Neural cell (in vitro differentiated cells): ENCODE measurements around the gene LNP1. TPM values are rescaled to one million over a fixed set of nuclear protein-coding genes. Genes with fewer than 3 reads are reported as not detected.

Source experiments
- H2AFZ ChIP-seq: fragments of 200-600, 300-800 bp; sonication (generic), shearing (Covaris generic); 2 replicates; pipeline ENCODE4 v1.6.0; 2014; ENCODE audit warnings: low read depth, mild to moderate bottlenecking, antibody characterized with exemption, low read length, moderate library complexity
- H3F3A ChIP-seq: fragments of 200-600 bp; shearing (Covaris generic); 2 replicates; pipeline ENCODE4 v1.6.1; 2016; ENCODE audit warnings: mild to moderate bottlenecking, moderate library complexity, mixed read lengths, antibody characterized with exemption, low read length; ENCODE audit not compliant: insufficient read depth, poor library complexity, severe bottlenecking
- H3K27ac ChIP-seq: fragments of 200-600, 300-800 bp; sonication (generic), shearing (Covaris generic); 2 replicates; pipeline ENCODE4 v1.5.1; 2014; ENCODE audit warnings: mild to moderate bottlenecking, low read length, moderate library complexity
- H3K27me3 ChIP-seq: fragments of 300-800, 200-600 bp; sonication (generic), shearing (Covaris generic); 2 replicates; pipeline ENCODE4 v1.6.0; 2014; ENCODE audit warnings: mild to moderate bottlenecking, low read depth, low read length, moderate library complexity; ENCODE audit not compliant: insufficient read depth
- H3K36me3 ChIP-seq: fragments of 300-800, 200-600 bp; sonication (generic), shearing (Covaris generic); 2 replicates; pipeline ENCODE4 v1.5.1; 2014; ENCODE audit warnings: mild to moderate bottlenecking, antibody characterized with exemption, low read length, moderate library complexity; ENCODE audit not compliant: insufficient read depth
- H3K4me2 ChIP-seq: fragments of 300-800, 200-600 bp; sonication (generic), shearing (Covaris generic); 2 replicates; pipeline ENCODE4 v1.6.0; 2014; ENCODE audit warnings: mild to moderate bottlenecking, low read length
- H3K4me3 ChIP-seq: fragments of 300-800, 200-600 bp; sonication (generic), shearing (Covaris generic); 2 replicates; pipeline ENCODE4 v1.5.1; 2014; ENCODE audit warnings: mild to moderate bottlenecking, low read length, moderate library complexity
- H3K79me2 ChIP-seq: fragments of 200-600 bp; shearing (Covaris generic); replicated peaks from 2 replicates; pipeline ENCODE4 v1.6.0; 2014; ENCODE audit warnings: mild to moderate bottlenecking, low read length, moderate library complexity; ENCODE audit not compliant: insufficient read depth
- H3K9ac ChIP-seq: fragments of 300-800, 200-600 bp; sonication (generic), shearing (Covaris generic); 2 replicates; pipeline ENCODE4 v1.6.1; 2016; ENCODE audit warnings: mild to moderate bottlenecking, low read length, mixed read lengths
- H3K9me2 ChIP-seq: fragments of 200-600 bp; shearing (Covaris generic); 2 replicates; pipeline ENCODE4 v1.6.1; 2016; ENCODE audit warnings: mild to moderate bottlenecking, low read length, mixed read lengths; ENCODE audit not compliant: insufficient read depth
- H3K9me3 ChIP-seq: fragments of 200-600, 300-800 bp; sonication (generic), shearing (Covaris generic); 2 replicates; pipeline ENCODE4 v1.6.1; 2016; ENCODE audit warnings: mild to moderate bottlenecking, mixed run types, low read length, moderate library complexity, mixed read lengths
- H4K20me1 ChIP-seq: fragments of 200-600 bp; shearing (Covaris generic); 2 replicates; pipeline ENCODE4 v1.6.1; 2016; ENCODE audit warnings: mild to moderate bottlenecking, mixed run types; ENCODE audit not compliant: insufficient read depth
- EP300 ChIP-seq: fragments of 450-650 bp; conservative IDR thresholded peaks from 2 replicates; pipeline ENCODE4 v1.6.1; 2014; ENCODE audit warnings: antibody characterized with exemption, mild to moderate bottlenecking, moderate library complexity; ENCODE audit not compliant: poor library complexity, severe bottlenecking
- EZH2 ChIP-seq: fragments of 200-600, 300-800 bp; shearing (Covaris generic), sonication (generic); IDR thresholded peaks from 2 replicates; pipeline ENCODE4 v1.6.1; 2014; ENCODE audit warnings: antibody characterized with exemption, low read length, borderline replicate concordance, mild to moderate bottlenecking; ENCODE audit not compliant: insufficient read depth, poor library complexity, severe bottlenecking
- MXI1 ChIP-seq: fragments of 450-650 bp; conservative IDR thresholded peaks from 2 replicates; pipeline ENCODE4 v1.6.1; 2014; ENCODE audit warnings: antibody characterized with exemption, mild to moderate bottlenecking; ENCODE audit not compliant: poor library complexity, severe bottlenecking
- POLR2AphosphoS5 ChIP-seq: IDR thresholded peaks from 2 replicates; pipeline ENCODE4 v1.6.1; 2012
- RAD21 ChIP-seq: fragments of 450-650 bp; conservative IDR thresholded peaks from 2 replicates; pipeline ENCODE4 v1.6.1; 2014; ENCODE audit warnings: antibody characterized with exemption, mild to moderate bottlenecking, moderate library complexity
- SMC3 ChIP-seq: fragments of 450-650 bp; conservative IDR thresholded peaks from 2 replicates; pipeline ENCODE4 v1.6.1; 2014; ENCODE audit warnings: antibody characterized with exemption, mild to moderate bottlenecking, moderate library complexity; ENCODE audit not compliant: poor library complexity
- TAF1 ChIP-seq: IDR thresholded peaks from 2 replicates; pipeline ENCODE4 v1.6.1; 2012; ENCODE audit warnings: low read depth
- polyA plus RNA-seq: library from polyadenylated mRNA; depleted of rRNA; stranded (reverse); fragments of >200 nt; gene quantifications from 2 replicates; pipeline ENCODE4 v1.2.3, GENCODE V29; 2014
- TF ChIP-seq, protein P1 (sequence below): fragments of 450-650 bp; IDR thresholded peaks from 2 replicates; pipeline ENCODE4 v1.5.1; 2014; ENCODE audit warnings: antibody characterized with exemption, mild to moderate bottlenecking, moderate library complexity; ENCODE audit not compliant: poor library complexity, severe bottlenecking
- TF ChIP-seq, protein P2 (sequence below): IDR thresholded peaks from 2 replicates; pipeline ENCODE4 v1.6.1; 2012; ENCODE audit warnings: borderline replicate concordance

The LNP1 gene
- polyA plus RNA-seq, 1 donor from 2014 or later = 19.2 TPM

DNA sequence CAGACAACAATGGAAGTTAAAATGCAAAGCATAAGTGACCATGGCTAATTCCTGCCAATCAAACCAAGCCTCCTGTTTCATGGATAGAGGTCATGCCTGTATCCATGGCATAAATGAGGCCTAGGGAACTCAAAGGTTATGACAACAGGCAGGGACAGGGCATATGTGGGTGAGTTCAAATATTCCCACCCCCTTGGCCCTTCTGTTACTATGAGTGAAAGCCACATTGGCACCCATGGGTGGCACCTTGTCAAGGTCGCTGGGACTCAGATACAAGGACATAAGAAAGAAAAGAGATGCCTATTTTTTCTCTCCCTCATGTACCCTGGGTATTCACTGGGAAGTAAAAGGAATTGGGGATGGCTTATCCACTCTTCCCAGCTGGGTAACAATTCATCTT lies 65.8 kb downstream of the LNP1 start:
- Histone ChIP-seq H3F3A (no peaks in the 10 kb centered on the region), H3K36me3 (no peaks in the 10 kb centered on the region), H4K20me1 (no peaks in the 10 kb centered on the region), H3K9me3 (no peaks in the 10 kb centered on the region), H3K79me2 (no peaks in the 10 kb centered on the region), H2AFZ (no peak overlapping the region), H3K27me3 (no peaks in the 10 kb centered on the region), H3K4me2 (no peak overlapping the region), H3K9ac (no peak overlapping the region), H3K27ac (no peak overlapping the region), H3K9me2 (no peaks in the 10 kb centered on the region), H3K4me3 (no peak overlapping the region)
- no peak for TF ChIP-seq POLR2AphosphoS5
- TF ChIP-seq RAD21 = no peak
- TF ChIP-seq EZH2 = no peak
- TF ChIP-seq, protein P1, sequence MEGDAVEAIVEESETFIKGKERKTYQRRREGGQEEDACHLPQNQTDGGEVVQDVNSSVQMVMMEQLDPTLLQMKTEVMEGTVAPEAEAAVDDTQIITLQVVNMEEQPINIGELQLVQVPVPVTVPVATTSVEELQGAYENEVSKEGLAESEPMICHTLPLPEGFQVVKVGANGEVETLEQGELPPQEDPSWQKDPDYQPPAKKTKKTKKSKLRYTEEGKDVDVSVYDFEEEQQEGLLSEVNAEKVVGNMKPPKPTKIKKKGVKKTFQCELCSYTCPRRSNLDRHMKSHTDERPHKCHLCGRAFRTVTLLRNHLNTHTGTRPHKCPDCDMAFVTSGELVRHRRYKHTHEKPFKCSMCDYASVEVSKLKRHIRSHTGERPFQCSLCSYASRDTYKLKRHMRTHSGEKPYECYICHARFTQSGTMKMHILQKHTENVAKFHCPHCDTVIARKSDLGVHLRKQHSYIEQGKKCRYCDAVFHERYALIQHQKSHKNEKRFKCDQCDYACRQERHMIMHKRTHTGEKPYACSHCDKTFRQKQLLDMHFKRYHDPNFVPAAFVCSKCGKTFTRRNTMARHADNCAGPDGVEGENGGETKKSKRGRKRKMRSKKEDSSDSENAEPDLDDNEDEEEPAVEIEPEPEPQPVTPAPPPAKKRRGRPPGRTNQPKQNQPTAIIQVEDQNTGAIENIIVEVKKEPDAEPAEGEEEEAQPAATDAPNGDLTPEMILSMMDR = no peak
- no peak for TF ChIP-seq TAF1
- TF ChIP-seq MXI1 = no peak
- TF ChIP-seq SMC3 = no peak
- TF ChIP-seq, protein P2, sequence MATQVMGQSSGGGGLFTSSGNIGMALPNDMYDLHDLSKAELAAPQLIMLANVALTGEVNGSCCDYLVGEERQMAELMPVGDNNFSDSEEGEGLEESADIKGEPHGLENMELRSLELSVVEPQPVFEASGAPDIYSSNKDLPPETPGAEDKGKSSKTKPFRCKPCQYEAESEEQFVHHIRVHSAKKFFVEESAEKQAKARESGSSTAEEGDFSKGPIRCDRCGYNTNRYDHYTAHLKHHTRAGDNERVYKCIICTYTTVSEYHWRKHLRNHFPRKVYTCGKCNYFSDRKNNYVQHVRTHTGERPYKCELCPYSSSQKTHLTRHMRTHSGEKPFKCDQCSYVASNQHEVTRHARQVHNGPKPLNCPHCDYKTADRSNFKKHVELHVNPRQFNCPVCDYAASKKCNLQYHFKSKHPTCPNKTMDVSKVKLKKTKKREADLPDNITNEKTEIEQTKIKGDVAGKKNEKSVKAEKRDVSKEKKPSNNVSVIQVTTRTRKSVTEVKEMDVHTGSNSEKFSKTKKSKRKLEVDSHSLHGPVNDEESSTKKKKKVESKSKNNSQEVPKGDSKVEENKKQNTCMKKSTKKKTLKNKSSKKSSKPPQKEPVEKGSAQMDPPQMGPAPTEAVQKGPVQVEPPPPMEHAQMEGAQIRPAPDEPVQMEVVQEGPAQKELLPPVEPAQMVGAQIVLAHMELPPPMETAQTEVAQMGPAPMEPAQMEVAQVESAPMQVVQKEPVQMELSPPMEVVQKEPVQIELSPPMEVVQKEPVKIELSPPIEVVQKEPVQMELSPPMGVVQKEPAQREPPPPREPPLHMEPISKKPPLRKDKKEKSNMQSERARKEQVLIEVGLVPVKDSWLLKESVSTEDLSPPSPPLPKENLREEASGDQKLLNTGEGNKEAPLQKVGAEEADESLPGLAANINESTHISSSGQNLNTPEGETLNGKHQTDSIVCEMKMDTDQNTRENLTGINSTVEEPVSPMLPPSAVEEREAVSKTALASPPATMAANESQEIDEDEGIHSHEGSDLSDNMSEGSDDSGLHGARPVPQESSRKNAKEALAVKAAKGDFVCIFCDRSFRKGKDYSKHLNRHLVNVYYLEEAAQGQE = no peak
- TF ChIP-seq EP300 = no peak

DNA sequence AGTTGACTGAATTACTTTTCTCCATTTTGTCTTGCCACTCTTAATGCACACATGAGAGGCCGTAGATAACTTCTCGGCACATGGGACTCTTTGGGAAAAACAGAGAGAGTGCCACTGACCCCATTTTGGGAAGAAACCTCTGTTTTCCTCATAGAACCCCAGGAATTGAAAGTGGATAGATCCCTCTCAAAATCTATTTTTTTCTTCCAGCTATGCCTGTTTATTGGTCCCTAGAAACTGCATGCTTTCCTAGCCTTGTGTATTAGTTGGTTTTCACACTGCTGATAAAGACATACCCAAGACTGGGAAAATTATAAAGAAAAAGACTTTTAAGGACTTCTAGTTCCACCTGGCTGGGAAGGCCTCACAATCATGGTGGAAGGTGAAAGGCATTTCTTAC lies 67.3 kb downstream of the LNP1 start:
- no peak overlapping the region for H3K4me2 ChIP-seq
- no peaks in the 10 kb centered on the region for H3K9me2 ChIP-seq
- H3K9ac ChIP-seq = no peak overlapping the region
- H3F3A ChIP-seq = no peaks in the 10 kb centered on the region
- H3K9me3 ChIP-seq = no peaks in the 10 kb centered on the region
- no peaks in the 10 kb centered on the region for H3K79me2 ChIP-seq
- no peak overlapping the region for H2AFZ ChIP-seq
- no peaks in the 10 kb centered on the region for H3K27me3 ChIP-seq
- H4K20me1 ChIP-seq = no peaks in the 10 kb centered on the region
- H3K27ac ChIP-seq = no peak overlapping the region
- H3K36me3 ChIP-seq = no peaks in the 10 kb centered on the region
- TF ChIP-seq EZH2 (no peak), RAD21 (no peak), SMC3 (no peak), POLR2AphosphoS5 (no peak), MXI1 (no peak), EP300 (no peak), TAF1 (no peak)
- TF ChIP-seq, protein P1 = no peak
- TF ChIP-seq, protein P2 = no peak
- no peak overlapping the region for H3K4me3 ChIP-seq
